GM19395 (cell line): ENCODE data around the gene WDFY2.

ENCODE experiments used
- ATAC-seq: cut with Tn5 transposase; IDR thresholded peaks from one replicate; pipeline ENCODE4 v1.9.1; 2021; ENCODE audit warnings: mild to moderate bottlenecking, moderate library complexity; ENCODE audit not compliant: unreplicated experiment

WDFY2 gene

DNA sequence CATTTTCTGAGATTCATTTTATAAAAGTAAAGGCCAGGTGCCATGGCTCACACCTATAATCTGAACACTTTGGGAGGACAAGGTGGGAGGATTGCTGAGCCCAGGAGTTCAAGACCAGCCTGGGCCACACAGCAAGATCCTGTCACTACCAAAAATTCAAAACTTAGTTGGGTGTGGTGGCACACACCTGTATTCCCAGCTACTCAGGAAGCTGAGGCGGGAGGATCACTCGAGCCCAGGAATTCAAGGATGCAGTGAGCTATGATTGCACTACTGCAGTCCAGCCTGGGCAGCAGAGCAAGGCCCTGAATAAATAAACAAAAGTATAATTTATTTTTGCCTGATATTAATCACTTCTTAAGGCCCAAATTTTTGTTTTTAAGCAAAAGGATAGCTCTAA lies 179.2 kb downstream of the WDFY2 start:
- no peak for ATAC-seq

GRCh38 chr13:51764184-51765141 lies 180.2 kb downstream of the WDFY2 start:
- ATAC-seq, result peak; percentile 85

- ATAC-seq, result no peak
Observed at GRCh38 chr13:51765142-51765515, 180.9 kb downstream of the WDFY2 start.

DNA sequence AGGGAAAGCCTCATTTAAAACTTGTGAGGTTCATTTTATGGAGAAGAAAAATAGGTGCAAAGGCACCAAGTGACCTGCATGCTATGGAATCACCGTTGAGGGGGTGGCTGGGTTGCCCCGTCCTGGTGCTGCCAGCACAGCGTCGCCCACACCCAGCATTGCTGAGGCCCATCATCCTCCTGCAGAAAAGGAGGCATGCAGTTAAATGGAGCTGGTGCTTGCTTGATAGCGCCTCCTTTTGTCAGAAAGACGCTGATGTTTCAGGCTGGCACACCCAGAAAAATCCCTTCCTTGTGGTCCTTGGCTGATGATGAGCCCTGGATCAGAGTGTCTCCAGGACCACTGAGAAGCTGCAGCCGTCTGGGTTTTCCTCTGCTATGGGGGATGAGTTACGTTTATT lies 182.8 kb downstream of the WDFY2 start:
- no peak for ATAC-seq

DNA sequence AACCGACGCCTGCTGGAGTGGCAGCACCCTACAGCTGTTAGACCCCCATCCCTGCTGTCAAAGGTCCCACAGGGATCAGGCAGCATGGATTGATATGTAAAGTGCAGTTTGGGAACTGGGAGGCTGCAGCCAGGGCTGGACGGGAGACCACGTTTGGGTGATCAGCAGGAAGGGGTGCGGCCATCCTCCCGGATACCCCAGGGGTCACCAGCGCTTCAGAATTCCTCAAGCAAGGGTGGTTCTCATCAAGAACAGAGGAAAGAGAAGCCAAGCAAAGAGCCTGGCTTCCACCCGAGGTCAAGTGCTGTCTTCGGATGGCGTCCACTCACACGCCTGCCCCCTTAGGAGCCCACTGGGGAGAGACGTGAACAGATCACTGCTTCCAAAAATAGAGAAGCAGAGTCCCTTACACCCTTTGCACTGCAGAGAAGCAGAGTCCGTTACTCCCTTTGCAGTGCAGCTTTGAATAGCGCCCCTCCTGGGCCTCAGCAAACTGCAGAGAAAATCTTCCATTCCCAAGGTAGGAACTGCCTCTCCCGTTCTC lies 184.2 kb downstream of the WDFY2 start:
- ATAC-seq, result no peak

GRCh38 chr13:51768976-51769375 lies 184.7 kb downstream of the WDFY2 start:
- ATAC-seq, result no peak

- no peak for ATAC-seq
Observed at GRCh38 chr13:51769455-51770127, 185.3 kb downstream of the WDFY2 start.

DNA sequence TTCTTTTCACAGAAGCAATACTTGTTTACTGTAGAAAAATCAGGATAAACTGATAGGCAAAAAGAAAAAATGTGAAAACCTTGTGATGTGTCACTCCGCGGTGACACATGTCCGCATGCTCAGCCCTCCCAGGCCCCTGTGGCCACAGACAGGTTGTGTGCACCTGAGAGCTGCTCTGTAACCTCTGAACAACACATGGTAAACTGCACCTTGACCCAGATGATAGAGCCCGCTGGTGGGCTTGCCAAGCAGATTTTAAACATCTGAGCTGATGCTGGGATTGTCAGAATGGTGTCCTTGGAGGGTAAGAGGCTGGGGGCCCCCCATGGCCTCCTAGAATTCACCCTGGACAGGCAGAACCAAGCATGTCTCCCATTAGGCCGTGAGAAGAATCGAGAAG lies 185.9 kb downstream of the WDFY2 start:
- no peak for ATAC-seq

DNA sequence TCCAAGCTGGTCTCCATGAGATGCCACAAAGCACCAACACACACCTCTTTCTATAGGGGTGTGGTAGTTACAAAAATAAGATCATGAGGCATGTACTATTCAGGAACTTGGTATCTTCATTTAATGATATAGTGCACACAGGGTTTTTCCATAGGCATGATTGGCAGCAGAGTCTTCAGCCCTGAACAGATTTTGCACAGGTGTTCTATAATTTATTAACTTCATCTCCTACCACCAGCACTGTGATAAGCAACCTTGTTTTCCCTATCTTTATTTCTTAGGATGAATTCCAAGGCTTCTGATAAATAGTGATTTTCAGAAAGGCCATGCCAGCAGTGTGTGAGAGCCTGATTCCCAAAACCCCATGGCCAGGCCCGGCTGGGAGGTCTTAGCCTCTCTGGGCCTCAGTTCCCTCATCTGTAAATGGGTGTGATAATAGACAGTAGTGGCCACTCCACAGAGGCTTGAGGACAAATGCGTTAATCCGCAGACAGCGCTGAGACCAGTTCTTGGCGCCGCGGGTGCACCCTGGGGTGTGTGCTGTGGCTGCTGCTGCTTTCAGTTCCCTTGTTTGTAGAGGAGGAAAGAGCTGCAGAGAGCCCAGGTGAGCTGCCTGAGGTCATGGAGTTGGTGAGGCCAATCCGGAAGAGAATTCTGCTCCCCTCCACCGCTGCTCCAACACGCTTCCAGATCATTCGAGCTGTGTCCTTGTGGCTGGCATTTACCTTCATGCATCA lies 186.6 kb downstream of the WDFY2 start:
- ATAC-seq, result peak; percentile 50

- ATAC-seq, result no peak
Observed at GRCh38 chr13:51771418-51772104, 187.3 kb downstream of the WDFY2 start.

DNA sequence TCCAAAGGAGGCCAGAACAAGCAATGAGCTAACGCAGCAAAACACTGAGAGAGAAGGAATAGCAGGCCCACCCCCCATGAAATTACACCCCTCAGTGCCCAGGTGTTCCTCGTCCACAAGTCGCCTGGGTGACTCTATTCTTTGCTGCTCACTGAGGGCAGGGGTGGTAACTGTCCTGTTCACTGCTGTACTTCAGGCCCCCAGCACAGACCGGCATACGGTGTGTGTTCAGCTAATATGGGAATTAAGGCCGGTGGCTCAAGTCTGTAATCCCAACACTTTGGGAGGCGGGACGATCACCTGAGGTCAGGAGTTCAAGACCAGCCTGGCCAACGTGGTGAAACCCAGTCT lies 187.8 kb downstream of the WDFY2 start:
- ATAC-seq, result no peak

GRCh38 chr13:51772781-51773180 lies 188.5 kb downstream of the WDFY2 start:
- ATAC-seq, result no peak

DNA sequence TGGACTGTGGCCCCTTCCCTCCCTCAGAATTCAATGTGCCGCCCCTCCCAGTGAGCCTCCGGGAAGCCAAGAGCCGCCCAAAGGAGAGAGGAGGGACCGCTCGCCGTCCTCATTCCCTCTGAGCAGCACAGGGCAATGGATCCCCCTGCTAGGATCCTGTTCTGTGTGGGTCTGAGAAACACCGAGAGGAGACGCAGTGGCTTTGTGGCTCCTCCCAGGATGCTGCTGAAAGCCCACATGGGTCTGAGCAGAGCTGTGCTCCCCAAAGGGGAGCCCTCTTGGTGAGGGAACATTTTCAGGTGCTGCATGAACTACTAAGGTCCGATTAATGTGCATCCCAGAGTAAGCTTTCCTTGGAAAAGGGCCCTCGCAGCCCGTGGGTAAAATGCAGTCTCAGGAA lies 189.3 kb downstream of the WDFY2 start:
- no peak for ATAC-seq

DNA sequence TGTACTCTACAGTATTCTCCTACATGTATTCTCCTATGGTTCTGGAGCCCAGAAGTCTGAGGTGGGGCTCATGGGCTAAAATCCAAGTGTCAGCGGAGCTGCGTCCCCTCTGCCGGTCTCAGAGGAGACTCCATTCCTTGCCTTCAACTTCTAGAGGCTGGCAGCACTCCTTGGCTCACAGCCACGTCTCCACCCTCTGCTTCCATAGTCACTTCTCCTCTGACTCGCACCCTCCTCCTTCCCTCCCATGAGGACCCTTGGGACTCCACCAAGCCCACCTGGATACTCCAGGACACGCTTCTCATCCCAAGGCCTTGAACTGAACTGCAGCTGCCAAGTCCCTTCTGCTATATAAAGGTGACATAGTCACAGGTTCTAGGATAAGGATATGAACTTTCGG lies 191.9 kb downstream of the WDFY2 start:
- ATAC-seq, result no peak

GRCh38 chr13:51777921-51778320 lies 193.7 kb downstream of the WDFY2 start:
- ATAC-seq, result no peak

GRCh38 chr13:51778392-51778791 lies 194.1 kb downstream of the WDFY2 start:
- no peak for ATAC-seq

GRCh38 chr13:51780099-51780498 lies 195.8 kb downstream of the WDFY2 start:
- ATAC-seq, result no peak

DNA sequence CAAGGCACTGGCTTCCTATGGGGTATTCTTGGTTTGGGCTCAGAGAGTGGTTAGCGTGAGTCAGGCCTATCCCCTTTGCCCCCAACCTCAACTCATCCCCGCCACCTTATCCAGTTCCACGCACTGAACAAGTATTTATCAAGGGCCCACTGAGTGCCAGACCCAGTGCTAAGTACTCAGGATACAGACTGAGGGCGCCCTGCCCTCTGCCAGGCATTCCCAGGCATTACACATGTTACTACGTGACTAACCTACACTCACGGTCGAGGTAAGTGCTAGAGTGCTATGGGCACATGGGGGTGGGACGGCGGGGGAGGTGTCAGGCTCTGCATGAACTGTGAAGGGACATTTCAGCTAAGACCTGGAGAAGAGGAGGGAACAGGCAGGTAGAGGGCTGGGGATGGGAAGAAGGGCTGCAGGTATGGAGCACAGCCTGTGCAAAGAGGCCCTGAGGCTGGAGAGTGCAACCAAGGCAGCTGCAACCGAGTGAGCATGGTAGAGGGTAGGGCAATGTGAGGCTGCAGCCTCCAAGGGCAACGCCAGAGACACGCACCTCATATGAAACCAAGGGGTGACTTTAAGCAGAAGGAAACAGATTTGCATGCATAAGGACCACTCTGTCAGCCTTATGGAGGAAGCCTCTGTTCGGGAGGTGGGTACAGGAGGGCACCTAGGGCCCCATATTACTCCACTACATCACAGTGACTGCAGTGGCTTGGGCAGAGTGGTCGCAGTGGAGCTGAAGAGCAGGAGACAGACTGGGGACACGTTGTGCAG lies 197.2 kb downstream of the WDFY2 start:
- no peak for ATAC-seq

GRCh38 chr13:51782026-51782710 lies 197.9 kb downstream of the WDFY2 start:
- ATAC-seq, result no peak
